VCaP (cell line): Measurements from ENCODE around the gene GFPT2.
A peak's percentile ranks its signal among the peaks of the same experiment; 100 is the strongest.

Source experiments
- H3K27ac ChIP-seq: fragments of 450-650 bp; 2 replicates; pipeline ENCODE4 v1.5.1; 2017
- TF ChIP-seq, protein P1 (sequence below): fragments of 450-650 bp; conservative IDR thresholded peaks from 2 replicates; pipeline ENCODE4 v1.5.1; 2017; ENCODE audit warnings: mild to moderate bottlenecking, moderate library complexity

GFPT2 gene

DNA sequence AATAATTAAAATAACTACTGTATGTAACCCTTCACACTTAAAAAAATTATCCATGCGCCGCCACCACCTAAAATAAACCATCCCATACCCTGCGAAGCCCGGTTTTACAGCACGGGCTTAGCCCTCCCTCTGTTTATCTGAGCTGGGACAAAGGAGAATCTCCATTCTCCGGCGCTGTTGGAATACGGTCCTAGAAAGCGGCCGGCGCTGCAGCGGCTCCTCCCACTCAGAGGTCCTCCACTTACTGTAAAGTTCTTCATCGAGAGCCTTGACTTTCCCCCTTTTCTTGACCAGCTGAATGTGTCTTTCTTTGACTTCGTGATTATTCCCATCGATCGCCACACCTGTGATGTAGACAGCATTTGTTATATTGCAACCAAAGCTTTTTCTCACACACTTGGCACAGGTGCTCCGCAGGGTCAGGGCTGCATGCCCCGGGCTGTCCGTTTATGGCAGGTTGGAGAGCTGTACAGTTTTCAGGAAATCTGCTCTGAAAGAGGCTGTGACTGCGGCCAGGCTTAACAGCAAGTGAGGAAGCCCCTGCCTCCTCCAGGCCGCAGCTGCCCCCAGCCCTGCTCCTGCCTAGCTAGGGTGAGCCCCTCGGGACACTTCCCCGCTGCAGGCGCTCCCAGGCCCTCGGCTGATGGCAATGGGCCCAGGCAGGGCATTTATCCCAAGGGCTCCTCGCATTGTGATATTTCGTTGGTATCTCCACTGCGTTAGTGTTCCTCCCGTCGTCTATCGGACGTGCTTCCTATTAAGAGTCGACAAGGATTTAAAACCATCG lies 16.7 kb downstream of the GFPT2 start:
- H3K27ac ChIP-seq: no peak overlapping the region
- TF ChIP-seq, protein P1, sequence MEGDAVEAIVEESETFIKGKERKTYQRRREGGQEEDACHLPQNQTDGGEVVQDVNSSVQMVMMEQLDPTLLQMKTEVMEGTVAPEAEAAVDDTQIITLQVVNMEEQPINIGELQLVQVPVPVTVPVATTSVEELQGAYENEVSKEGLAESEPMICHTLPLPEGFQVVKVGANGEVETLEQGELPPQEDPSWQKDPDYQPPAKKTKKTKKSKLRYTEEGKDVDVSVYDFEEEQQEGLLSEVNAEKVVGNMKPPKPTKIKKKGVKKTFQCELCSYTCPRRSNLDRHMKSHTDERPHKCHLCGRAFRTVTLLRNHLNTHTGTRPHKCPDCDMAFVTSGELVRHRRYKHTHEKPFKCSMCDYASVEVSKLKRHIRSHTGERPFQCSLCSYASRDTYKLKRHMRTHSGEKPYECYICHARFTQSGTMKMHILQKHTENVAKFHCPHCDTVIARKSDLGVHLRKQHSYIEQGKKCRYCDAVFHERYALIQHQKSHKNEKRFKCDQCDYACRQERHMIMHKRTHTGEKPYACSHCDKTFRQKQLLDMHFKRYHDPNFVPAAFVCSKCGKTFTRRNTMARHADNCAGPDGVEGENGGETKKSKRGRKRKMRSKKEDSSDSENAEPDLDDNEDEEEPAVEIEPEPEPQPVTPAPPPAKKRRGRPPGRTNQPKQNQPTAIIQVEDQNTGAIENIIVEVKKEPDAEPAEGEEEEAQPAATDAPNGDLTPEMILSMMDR: no peak

DNA sequence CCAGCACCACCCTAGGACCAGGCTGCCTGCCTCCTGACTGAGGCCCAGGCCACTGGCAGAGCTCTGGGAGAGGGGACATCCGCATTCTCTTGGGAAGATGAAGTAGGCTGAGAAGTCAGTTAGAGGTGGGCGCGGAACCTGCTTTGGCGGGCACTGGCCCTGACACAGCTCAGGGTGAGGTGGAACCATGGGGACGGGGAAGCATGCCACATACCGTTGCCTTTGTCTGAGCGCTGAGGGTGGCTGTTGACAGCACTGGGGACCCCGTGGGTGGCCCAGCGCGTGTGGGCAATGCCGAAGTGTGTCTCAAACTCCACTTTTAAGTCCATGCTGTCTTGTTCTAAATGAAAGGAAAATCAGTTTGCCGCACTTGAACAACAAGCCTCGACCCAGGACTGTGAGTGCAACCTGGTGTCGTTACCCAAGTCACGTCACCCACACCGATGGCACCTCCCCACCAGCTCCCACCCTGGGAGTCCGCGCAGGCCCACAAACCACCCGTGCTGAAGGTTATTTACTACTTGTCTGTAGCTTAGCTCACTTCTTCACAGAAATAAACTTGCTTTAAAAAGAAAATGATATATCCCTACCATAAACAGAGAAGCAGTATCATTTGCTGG lies 17.4 kb downstream of the GFPT2 start:
- TF ChIP-seq, protein P1: no peak
- H3K27ac ChIP-seq: no peak overlapping the region

DNA sequence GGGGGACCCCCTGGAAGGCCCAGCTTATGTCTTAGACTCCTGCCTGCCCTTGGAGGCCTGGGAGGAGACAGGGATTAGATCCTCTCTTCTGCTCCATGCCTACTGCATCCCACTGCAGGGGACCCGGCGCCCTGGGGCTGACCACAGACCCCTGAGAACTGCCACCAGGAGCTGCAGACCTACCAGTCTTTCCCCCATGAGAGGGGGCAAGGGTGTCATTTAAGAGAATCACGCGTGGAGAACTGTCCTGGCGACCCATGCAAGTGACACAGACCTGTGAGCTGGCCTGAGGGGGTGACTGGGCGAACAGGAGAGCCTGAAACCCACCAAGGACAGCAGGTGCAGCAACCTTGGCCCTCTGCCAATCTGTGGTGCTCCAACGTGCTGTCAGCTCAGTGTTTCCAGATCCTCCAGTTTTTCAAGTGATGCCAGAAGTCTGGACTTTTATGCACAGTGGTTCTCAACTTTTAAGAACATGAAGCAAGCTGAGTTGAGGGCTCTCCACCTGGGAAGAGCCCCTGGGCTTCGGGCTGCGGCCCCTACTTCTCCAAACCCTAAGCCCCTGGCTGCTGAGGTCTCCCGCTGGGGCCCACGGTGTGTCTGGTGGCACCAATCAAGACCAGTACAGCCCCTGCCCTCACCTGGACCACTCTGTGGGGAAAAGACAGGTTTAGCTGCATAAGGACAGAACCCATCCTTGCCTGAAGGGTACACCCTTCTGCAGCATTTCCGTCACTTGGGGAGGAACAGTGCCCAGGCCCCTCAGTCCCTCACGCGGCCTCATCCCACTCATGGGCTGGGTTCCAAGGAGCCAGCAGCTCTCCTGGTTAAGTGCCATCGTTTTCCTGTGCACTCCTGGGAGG lies 18.2 kb downstream of the GFPT2 start:
- H3K27ac ChIP-seq: no peak overlapping the region; the same call in 1 of the 2 replicates
- TF ChIP-seq, protein P1: no peak

DNA sequence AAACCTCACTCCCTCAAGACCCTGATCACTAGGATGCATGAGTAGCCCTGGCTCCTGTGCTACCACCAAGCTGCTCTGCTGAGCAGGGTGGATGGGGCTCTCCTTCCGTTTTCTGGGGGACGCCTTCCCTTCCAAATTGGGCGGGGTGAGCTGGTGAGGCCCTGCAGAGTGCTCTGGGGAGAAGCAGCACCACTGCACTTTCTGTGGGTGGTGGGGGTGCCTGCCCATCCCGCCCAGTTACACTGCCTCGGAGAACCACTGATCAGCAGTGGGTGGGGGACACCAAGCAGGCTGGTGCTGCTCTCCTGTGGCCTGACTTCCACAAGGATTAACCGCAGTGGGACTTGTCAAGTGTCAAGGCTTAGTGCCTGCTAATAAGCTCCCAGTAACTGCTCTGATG lies 19.0 kb downstream of the GFPT2 start:
- no peak overlapping the region for H3K27ac ChIP-seq
- TF ChIP-seq, protein P1: no peak

DNA sequence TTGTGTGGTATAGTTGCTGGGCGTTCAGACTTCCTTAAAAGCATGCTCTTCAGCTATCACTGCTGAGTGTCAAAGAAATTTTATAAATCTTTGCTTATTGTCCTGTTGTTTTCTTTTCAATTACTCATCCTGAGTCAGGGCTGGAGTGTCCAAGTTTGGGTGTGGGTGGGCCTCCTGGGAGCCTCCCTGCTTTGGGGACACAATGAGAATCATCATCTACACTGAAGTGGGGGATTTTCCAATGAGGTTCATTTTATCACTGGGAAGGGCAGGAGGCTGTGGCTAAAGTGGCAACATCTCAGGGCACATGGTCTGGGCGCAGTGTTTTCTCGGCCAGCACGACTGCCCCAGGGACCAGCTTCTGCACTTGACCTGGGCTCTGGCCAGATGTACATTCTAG lies 19.5 kb downstream of the GFPT2 start:
- TF ChIP-seq, protein P1: no peak
- H3K27ac ChIP-seq: no peak overlapping the region

DNA sequence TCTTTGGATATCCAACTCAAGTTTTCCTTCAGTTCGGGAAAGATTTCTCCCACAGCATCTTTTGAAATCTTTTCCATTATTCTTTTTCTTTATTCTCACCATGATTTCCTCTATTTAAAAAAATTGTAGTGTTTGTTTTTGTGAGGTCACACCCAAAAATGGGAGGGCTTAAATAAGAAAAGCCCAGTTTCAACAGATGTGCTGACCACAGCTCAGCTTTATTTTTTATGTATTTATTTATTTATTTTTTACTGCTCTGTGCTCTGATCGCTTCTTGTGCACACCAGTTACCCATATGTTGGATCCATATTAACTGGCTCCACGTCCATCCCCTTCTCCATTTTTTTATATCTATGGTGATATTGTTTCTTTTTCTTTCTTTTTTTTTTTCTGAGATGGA lies 20.3 kb downstream of the GFPT2 start:
- H3K27ac ChIP-seq: no peak overlapping the region
- TF ChIP-seq, protein P1: no peak

DNA sequence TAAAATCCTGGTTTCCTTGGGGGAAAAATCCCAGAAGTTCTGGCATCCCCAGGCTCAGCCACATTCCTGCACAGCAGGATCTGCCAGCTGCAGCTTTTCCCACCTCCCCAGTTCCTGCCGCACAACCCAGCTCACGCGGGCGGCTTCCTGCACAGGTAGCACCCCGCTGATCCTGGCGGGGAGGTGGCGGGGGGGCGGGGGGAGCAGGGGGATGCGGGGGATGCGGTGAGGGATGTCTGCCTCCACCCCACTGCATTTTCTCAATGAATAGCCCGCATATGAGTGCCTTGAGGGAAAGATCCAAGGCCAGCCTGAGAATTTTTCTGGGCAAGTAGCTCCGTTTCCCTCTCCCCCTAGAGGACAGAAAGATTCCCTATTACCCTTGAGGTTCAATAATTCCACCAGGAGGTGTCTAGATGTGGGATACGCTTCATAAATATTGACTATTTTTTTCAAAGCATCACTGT lies 21.1 kb downstream of the GFPT2 start:
- TF ChIP-seq, protein P1: peak; percentile 68
- H3K27ac ChIP-seq: no peak overlapping the region
